Measurements from ENCODE around the gene DCAF15. TPM values are rescaled to one million over a fixed set of nuclear protein-coding genes. Genes with fewer than 3 reads are reported as not detected.

Gene DCAF15
- total and polyA plus RNA-seq, 2 donors (not counting 3 experiments of a cell fraction or from before 2014, with no cell fraction given), result 41.9 to 42.4 TPM

DNA sequence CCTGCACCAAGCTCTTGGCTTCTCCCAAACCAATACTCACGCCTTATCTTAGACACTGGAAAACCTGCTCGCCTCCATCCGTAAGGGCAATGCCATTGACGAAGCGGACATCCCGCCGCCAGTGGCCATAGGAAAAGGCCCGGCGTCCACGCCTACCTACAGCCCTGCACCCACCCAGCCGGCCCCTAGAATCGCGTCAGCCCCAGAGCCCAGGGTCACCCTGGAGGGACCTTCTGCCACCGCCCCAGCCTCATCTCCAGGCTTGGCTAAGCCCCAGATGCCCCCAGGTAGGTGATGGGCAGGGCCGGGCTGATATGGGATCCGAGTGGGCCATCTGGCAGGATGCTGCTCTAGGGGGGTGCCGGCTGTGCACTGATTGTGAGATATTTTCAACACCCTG is 39.0 kb upstream of the DCAF15 start:
- dilution Hi-C loops (cut with MboI; ENCODE audit: extremely low pct_ligation_motif_present, low sequenced_read_pairs), result no loop called here
- POLR2A ChIA-PET, result no interaction called here

More for the DNA sequence above, 39.0 kb upstream of the DCAF15 start:
- Histone ChIP-seq H3K4me3 (replicated peaks in 1 of 3; ENCODE audit: insufficient read depth in 1 of 3, low read depth in 1 of 3, low read length in 3 of 3) (no peak overlapping the region), H3K9me3 (replicated peaks; ENCODE audit: control insufficient read depth, insufficient read depth, low read length) (no peaks in the 10 kb centered on the region), H3K9ac (replicated peaks; ENCODE audit: extremely low read depth, insufficient read depth, low read length) (no peak overlapping the region), H3K27me3 (ENCODE audit: control insufficient read depth in 2 of 2, insufficient read depth in 2 of 2, low read length in 2 of 2) (no peaks in the 10 kb centered on the region), H4K20me1 (replicated peaks; ENCODE audit: control insufficient read depth, extremely low read depth, insufficient read depth, low read length) (no peaks in the 10 kb centered on the region), H3K4me1 (ENCODE audit: control insufficient read depth, extremely low read depth, insufficient read depth, low read length) (no peaks in the 10 kb centered on the region), H3K4me2 (ENCODE audit: insufficient read depth, low read length) (no peak overlapping the region), H3K36me3 (ENCODE audit: control insufficient read depth in 2 of 2, extremely low read depth in 1 of 2, insufficient read depth in 2 of 2, low read length in 2 of 2) (peaks cover 1 to 14% of the 10 kb centered on the region in 2 experiments), H3K27ac (ENCODE audit: insufficient read depth, low read depth, low read length) (no peak overlapping the region), H3K9me1 (replicated peaks; ENCODE audit: control insufficient read depth, extremely low read depth, insufficient read depth, low read length) (no peaks in the 10 kb centered on the region), H2AFZ (ENCODE audit: low read depth, low read length) (no peak overlapping the region), H3K79me2 (ENCODE audit: control insufficient read depth, insufficient read depth, low read length) (no peaks in the 10 kb centered on the region)
- CTCF ChIA-PET, result interaction anchor here (1.4 kb wide), 1 partner anchor 146 kb away, joined by 3 read pairs; no protein-coding TSS in a partner anchor
- TF ChIP-seq, protein P1, sequence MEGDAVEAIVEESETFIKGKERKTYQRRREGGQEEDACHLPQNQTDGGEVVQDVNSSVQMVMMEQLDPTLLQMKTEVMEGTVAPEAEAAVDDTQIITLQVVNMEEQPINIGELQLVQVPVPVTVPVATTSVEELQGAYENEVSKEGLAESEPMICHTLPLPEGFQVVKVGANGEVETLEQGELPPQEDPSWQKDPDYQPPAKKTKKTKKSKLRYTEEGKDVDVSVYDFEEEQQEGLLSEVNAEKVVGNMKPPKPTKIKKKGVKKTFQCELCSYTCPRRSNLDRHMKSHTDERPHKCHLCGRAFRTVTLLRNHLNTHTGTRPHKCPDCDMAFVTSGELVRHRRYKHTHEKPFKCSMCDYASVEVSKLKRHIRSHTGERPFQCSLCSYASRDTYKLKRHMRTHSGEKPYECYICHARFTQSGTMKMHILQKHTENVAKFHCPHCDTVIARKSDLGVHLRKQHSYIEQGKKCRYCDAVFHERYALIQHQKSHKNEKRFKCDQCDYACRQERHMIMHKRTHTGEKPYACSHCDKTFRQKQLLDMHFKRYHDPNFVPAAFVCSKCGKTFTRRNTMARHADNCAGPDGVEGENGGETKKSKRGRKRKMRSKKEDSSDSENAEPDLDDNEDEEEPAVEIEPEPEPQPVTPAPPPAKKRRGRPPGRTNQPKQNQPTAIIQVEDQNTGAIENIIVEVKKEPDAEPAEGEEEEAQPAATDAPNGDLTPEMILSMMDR (IDR thresholded peaks at IDR 0.05; ENCODE audit: extremely low read depth in 1 of 2, insufficient read depth in 1 of 2, low read depth in 1 of 2, low read length in 2 of 2), result no peak
- no peak for TF ChIP-seq POLR2A (IDR thresholded peaks at IDR 0.05; ENCODE audit: low read depth, low read length)
- no peak for TF ChIP-seq MAX (IDR thresholded peaks at IDR 0.05; ENCODE audit: insufficient read depth, insufficient read length)
- no peak for TF ChIP-seq POLR2AphosphoS5 (IDR thresholded peaks at IDR 0.05; ENCODE audit: insufficient read depth, low read depth, low read length)
- no peak for TF ChIP-seq FOS (IDR thresholded peaks at IDR 0.05; ENCODE audit: borderline replicate concordance, insufficient read depth, low read length)
- no peak for TF ChIP-seq EZH2 (IDR thresholded peaks at IDR 0.05; ENCODE audit: borderline replicate concordance, low read depth, low read length, severe bottlenecking)
- no peak for TF ChIP-seq JUN (IDR thresholded peaks at IDR 0.05; ENCODE audit: borderline replicate concordance, insufficient read depth, insufficient read length, low read depth)
- no peak for TF ChIP-seq GATA2 (IDR thresholded peaks at IDR 0.05; ENCODE audit: insufficient read depth, insufficient read length, low read depth, low read length)
- TF ChIP-seq MYC (IDR thresholded peaks at IDR 0.05; ENCODE audit: low read depth, low read length), result no peak
- FAIRE-seq (no peak), DNase-seq (ENCODE audit: low read depth, low spot score) (no peak)
- intact Hi-C loops (cut with micrococcal nuclease), result no loop called here
- no TSS peak for BruUV-seq (replicated peaks)
